GM12801 (cell line): ENCODE results near the gene CANT1.

Source experiments
- TF ChIP-seq, protein P1 (sequence below): IDR thresholded peaks from one replicate; pipeline ENCODE4 v1.5.1; 2011; ENCODE audit warnings: control low read depth; ENCODE audit not compliant: insufficient read length; ENCODE audit errors: extremely low read depth

Gene CANT1

DNA sequence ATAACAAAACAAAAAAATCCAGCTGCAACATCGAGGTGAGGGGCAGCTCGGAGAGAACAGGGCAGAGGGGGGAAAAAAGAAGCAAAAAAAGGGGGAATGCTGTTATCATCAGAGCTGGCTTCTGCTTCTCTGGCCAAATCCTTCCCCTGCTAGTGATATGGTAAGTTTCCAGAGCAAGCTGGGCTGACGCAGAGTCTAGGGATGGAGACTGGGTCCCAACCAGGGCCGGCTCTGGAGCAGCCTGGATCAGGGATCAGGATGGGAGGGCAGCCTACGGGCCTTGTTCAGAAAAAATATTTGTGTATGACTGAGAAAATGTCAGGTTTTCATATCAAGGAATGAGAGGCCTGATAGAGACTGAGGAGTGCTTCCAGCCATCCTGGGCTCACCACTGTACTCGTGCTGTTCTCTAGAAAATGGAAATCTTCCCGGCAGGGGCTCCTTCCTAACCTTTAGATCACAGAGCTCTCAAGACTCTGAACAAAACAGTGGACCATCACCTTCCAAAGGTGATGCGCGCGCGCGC lies 13.7 kb upstream of the CANT1 start:
- TF ChIP-seq, protein P1, sequence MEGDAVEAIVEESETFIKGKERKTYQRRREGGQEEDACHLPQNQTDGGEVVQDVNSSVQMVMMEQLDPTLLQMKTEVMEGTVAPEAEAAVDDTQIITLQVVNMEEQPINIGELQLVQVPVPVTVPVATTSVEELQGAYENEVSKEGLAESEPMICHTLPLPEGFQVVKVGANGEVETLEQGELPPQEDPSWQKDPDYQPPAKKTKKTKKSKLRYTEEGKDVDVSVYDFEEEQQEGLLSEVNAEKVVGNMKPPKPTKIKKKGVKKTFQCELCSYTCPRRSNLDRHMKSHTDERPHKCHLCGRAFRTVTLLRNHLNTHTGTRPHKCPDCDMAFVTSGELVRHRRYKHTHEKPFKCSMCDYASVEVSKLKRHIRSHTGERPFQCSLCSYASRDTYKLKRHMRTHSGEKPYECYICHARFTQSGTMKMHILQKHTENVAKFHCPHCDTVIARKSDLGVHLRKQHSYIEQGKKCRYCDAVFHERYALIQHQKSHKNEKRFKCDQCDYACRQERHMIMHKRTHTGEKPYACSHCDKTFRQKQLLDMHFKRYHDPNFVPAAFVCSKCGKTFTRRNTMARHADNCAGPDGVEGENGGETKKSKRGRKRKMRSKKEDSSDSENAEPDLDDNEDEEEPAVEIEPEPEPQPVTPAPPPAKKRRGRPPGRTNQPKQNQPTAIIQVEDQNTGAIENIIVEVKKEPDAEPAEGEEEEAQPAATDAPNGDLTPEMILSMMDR = no peak

DNA sequence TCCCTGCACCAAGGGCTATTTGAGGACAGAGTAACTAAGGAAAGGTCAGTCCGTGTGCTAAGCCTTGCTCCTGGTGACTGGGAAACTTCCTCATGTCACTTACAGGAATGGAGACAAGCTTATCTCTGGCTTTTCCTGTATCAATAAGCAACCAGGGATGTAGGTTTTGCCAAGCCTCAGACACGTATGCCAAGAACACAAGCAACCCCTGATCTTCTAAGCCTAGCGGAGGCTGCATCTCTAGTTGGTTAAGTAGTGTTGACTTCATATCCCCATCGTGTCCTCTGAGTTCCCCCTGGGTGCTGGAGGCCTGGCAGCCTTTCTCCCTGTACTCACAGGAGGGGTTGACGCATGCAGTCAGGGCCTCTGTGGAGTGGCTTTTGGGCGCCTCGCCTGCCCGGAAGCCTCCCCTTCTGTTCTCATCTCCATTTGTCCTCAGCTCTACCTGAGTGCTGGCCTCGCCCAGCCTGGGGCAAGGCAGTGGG lies 13.0 kb upstream of the CANT1 start:
- TF ChIP-seq, protein P1 = no peak

DNA sequence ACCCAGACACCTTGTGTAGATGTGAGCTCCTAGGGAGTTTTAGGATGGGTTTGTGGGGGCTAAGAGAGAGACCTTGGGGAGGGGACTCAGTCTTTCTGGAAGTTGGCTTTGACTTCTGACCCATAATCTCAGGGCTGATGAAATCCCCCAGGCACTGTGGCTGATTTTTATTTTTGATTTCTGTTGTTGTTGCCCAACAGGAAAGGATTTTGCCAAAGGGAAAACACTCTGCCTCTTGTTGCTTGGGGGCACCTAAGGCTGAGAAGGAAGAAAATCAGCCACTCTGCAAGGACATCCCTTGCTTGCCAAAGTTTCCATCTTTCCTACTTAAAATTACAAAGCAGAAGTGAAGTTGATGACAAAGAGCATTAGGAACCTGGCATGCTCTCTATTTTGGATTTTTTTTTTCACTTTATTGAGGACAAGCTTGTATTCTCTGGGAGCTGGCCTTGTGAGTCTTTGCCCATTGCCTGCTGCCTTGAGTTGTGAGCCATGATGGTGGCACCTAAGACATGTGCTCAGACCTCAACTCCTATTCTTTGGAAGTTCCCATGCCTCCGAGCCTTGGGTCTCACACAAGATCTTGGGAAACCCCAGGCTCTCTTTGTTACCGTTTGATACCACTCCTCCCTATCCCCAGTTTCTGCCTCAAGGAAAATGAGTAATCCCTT lies 11.2 kb upstream of the CANT1 start:
- TF ChIP-seq, protein P1 = no peak

DNA sequence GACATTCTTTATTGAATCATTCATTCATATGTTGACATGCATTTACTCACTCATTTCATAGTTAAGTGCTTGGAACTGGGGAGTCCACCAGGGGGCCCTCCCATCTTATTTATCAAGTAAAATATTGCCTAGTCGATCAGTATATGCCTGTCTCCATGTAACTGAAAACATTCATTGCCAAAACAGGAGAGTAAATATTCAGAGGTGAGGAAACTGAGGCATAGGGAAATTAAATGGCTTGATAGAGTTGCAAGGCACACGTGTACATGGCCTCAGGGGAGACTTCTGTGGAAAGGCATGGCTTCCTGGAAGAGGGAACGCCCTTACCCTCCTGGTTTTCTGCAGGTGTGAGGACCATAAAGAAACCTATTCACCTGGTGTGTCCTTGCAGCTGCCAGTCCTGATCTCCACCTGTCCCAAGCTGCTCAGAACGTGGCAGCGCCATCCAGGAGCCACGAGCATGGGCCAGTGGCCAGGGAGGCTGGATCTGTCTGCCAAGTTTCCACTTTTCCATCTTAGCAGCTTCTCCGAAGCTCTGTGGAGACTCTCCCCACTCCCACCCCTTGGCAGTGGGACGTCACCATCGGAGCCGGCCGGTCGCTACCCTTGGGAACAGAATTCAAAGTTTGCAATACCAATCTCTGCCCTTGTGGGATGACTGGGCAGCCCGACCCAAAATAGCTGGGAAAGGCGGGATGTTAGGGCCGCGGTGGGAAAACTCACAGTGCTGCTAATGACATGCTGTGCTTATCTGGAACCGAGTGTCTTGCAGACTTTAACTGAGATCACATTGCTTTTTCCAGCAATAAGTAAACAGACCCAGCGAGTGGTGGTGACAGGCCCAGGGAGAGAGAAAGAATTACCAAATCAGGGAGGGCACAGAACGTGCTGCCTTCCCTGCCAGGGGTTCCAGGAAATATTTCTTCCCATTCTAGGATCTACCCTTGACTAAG lies 10.3 kb upstream of the CANT1 start:
- TF ChIP-seq, protein P1 = no peak

DNA sequence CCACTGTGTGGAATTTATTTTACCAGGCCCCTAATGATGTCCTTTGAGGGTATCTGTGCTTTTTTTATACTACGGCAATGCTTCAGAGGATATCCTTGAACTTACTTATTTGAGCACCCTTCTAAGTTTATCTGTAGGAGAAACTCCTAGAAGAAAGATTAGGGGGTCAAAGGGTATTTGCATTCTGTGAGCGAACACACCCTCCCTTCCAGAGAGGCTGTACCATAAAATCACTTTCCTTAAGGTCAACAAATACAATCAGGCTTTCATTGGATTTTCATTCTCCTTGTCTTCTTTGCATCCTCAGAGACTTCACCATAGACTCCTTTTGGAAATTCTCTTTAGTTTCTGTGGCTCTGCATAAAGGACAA lies 9.7 kb upstream of the CANT1 start:
- TF ChIP-seq, protein P1 = no peak

DNA sequence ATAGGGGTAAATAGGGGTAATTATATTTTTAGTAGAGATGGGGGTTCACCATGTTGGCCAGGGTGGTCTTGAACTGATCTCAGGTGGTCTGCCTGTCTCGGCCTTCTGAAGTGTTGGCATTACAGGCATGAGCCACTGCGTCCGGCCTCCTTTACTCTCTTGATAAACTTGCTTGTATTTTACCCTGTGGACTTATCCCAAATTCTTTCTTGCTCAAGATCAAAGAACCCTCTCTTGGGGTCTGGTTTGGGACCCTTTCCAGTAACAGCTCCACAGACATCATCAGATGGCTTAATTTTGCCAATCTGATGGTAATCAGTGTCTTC lies 8.8 kb upstream of the CANT1 start:
- TF ChIP-seq, protein P1 = no peak
